Measurements from ENCODE around the gene GTPBP4. TPM values are rescaled to one million over a fixed set of nuclear protein-coding genes. Genes with fewer than 3 reads are reported as not detected.

Gene GTPBP4
- total RNA-seq, 1 donor from 2014 or later: 69.6 TPM

GRCh38 chr10:992871-993270, 4.6 kb downstream of the GTPBP4 start:
- Mint-ChIP-seq H3K27me3 (ENCODE audit: low read depth) (no peaks in the 10 kb centered on the region), H3K9me3 (no peaks in the 10 kb centered on the region), H3K4me3 (peak overlapping the region; percentile 38), H3K36me3 (ENCODE audit: low read depth) (peaks cover 23% of the 10 kb centered on the region), H3K27ac (ENCODE audit: unreplicated experiment) (no peak overlapping the region), H3K4me1 (peaks cover 16% of the 10 kb centered on the region)
- TF ChIP-seq CTCF (conservative IDR thresholded peaks at IDR 0.05): no peak
- DNase-seq (ENCODE audit: low read depth, low spot score): no peak

GRCh38 chr10:994836-995558, 6.8 kb downstream of the GTPBP4 start:
- no peaks in the 10 kb centered on the region for H3K9me3 Mint-ChIP-seq
- no peak overlapping the region for H3K4me3 Mint-ChIP-seq
- H3K4me1 Mint-ChIP-seq: peaks cover 2% of the 10 kb centered on the region
- peaks cover 33% of the 10 kb centered on the region for H3K36me3 Mint-ChIP-seq (ENCODE audit: low read depth)
- TF ChIP-seq CTCF (conservative IDR thresholded peaks at IDR 0.05): no peak
- no peak overlapping the region for H3K27ac Mint-ChIP-seq (ENCODE audit: unreplicated experiment)
- H3K27me3 Mint-ChIP-seq (ENCODE audit: low read depth): no peaks in the 10 kb centered on the region
- no peak for DNase-seq (ENCODE audit: low read depth, low spot score)

GRCh38 chr10:995559-995926, 7.3 kb downstream of the GTPBP4 start:
- Mint-ChIP-seq H3K9me3 (no peaks in the 10 kb centered on the region), H3K27ac (ENCODE audit: unreplicated experiment) (no peak overlapping the region), H3K27me3 (ENCODE audit: low read depth) (no peaks in the 10 kb centered on the region), H3K4me3 (no peak overlapping the region), H3K36me3 (ENCODE audit: low read depth) (peaks cover 33% of the 10 kb centered on the region), H3K4me1 (no peaks in the 10 kb centered on the region)
- no peak for TF ChIP-seq CTCF (conservative IDR thresholded peaks at IDR 0.05)
- no peak for DNase-seq (ENCODE audit: low read depth, low spot score)

- H3K36me3 Mint-ChIP-seq (ENCODE audit: low read depth): peaks cover 34% of the 10 kb centered on the region
- no peak for TF ChIP-seq CTCF (conservative IDR thresholded peaks at IDR 0.05)
- H3K9me3 Mint-ChIP-seq: no peaks in the 10 kb centered on the region
- H3K4me3 Mint-ChIP-seq: no peak overlapping the region
- H3K4me1 Mint-ChIP-seq: no peaks in the 10 kb centered on the region
- no peak overlapping the region for H3K27ac Mint-ChIP-seq (ENCODE audit: unreplicated experiment)
- no peaks in the 10 kb centered on the region for H3K27me3 Mint-ChIP-seq (ENCODE audit: low read depth)
- DNase-seq (ENCODE audit: low read depth, low spot score): no peak
Measured at GRCh38 chr10:996031-996430, 7.8 kb downstream of the GTPBP4 start.

- Mint-ChIP-seq H3K9me3 (peaks cover 6% of the 10 kb centered on the region), H3K27me3 (ENCODE audit: low read depth) (no peaks in the 10 kb centered on the region), H3K4me1 (no peaks in the 10 kb centered on the region), H3K36me3 (ENCODE audit: low read depth) (peaks cover 47% of the 10 kb centered on the region), H3K27ac (ENCODE audit: unreplicated experiment) (no peak overlapping the region), H3K4me3 (no peak overlapping the region)
- no peak for DNase-seq (ENCODE audit: low read depth, low spot score)
- TF ChIP-seq CTCF (conservative IDR thresholded peaks at IDR 0.05): no peak
Measured at GRCh38 chr10:997266-998022, 9.2 kb downstream of the GTPBP4 start.

All from neural crest cell (in vitro differentiated cells).